Uterus (tissue), 2 donors: ENCODE results near the gene KCNH8.

Source experiments
- POLR2A ChIP-seq, 2 donors: fragments of 450-650 bp; IDR thresholded peaks; one replicate each; pipeline ENCODE4 v1.6.1; 2016; ENCODE audit warnings: antibody characterized with exemption in 2 of 2, mild to moderate bottlenecking in 1 of 2, moderate library complexity in 1 of 2
- TF ChIP-seq, protein P1 (sequence below), 4 experiments: fragments of 200-600 bp in 2 of 4; fragments of 450-650 bp in 2 of 4; sonication (generic) in 2 of 4; IDR thresholded peaks; one replicate each; pipeline ENCODE4 v1.5.1; 2016 to 2019; ENCODE audit warnings: antibody characterized with exemption in 4 of 4, mild to moderate bottlenecking in 2 of 4, moderate library complexity in 1 of 4

DNA sequence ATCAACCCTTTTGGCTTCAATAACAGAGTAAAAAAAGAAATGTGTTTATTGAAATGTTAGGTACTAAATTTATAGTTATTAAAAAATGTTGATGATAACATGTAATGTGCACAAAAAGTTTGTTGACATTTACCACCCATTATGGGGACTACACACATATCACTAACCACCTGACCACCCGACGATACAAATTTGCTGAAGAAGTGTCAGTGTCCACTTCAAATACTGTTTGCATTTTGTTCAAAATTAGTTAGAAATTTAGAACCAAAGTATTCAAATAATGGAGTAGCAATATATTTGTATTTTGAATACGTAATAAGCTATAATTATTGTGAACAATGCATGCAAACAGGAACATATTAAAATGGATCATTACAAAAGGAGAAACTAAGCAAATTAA is 54.4 kb downstream of the KCNH8 start:
- TF ChIP-seq, protein P1, sequence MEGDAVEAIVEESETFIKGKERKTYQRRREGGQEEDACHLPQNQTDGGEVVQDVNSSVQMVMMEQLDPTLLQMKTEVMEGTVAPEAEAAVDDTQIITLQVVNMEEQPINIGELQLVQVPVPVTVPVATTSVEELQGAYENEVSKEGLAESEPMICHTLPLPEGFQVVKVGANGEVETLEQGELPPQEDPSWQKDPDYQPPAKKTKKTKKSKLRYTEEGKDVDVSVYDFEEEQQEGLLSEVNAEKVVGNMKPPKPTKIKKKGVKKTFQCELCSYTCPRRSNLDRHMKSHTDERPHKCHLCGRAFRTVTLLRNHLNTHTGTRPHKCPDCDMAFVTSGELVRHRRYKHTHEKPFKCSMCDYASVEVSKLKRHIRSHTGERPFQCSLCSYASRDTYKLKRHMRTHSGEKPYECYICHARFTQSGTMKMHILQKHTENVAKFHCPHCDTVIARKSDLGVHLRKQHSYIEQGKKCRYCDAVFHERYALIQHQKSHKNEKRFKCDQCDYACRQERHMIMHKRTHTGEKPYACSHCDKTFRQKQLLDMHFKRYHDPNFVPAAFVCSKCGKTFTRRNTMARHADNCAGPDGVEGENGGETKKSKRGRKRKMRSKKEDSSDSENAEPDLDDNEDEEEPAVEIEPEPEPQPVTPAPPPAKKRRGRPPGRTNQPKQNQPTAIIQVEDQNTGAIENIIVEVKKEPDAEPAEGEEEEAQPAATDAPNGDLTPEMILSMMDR (IDR thresholded peaks at IDR 0.05): no peak
- no peak for TF ChIP-seq POLR2A (IDR thresholded peaks at IDR 0.05)
